ENCODE measurements around the gene TDRD9.

The TDRD9 gene

DNA sequence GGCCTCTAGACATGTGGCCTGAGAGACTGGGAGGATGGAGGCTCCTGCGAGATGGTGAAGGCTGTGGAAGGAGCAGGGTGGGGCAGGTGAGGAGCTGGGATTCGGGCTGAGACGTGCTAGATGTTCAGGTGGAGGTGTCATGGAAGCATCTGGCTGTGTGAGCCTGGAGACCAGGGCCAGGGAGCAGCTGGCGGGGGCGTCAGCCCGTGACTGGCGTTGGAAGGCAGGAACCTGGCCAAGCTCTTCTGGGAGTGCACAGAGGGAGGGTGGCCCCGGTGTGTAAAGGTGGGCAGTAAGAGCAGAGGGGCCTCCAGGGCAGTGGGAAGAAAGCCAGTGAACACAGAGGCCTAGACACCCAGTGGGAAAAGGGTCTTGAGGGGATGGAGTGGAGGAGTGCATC, 69.1 kb downstream of the TDRD9 start:
- no peak for DNase-seq

DNA sequence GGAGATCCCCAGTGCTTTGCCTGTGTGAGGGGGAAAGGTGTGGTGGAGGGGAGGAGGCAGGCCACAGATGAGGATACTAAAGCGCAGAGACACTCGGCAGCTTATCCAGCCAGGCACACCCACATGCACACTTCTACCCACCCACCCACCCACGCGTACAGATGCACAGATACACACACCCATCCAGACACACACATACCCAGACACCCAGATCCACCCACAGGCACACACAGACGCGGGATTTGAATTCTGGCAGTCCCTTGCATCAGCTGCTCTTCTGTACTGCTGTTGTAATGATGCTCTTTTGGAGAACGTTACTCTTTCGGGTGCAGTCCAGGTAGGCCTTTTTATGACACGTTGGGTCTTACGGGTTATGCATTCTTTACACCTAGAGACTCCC, 69.8 kb downstream of the TDRD9 start:
- DNase-seq, result no peak

DNA sequence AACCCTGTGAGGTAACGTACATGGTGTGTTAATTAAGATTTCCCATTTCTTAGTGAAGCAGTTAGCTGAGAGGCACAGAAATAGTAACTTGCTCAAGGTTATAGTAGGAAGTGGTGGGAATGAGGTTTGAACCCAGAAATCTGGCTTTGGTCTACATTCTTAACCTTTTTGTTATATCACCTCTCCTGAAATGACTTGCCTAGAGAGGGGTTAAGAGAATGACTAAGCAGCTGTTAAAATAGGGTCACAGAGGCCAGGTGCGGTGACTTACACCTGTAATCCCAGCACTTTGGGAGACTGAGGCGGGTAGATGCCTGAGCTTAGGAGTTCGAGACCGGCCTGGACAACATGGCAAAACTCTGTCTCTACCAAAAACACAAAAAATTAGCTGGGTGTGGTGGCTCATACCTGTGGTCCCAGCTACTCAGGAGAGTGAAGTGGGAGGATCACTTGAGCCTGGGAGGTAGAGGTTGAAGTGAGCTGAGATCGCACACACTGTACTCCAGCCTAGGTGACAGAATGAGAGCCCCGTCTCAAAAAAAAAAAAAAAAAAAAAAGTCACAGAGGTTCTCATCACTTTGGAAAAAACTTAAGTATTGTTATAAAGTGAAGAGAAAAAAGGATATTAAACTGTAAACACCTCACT, 71.7 kb downstream of the TDRD9 start:
- no peak for DNase-seq

DNA sequence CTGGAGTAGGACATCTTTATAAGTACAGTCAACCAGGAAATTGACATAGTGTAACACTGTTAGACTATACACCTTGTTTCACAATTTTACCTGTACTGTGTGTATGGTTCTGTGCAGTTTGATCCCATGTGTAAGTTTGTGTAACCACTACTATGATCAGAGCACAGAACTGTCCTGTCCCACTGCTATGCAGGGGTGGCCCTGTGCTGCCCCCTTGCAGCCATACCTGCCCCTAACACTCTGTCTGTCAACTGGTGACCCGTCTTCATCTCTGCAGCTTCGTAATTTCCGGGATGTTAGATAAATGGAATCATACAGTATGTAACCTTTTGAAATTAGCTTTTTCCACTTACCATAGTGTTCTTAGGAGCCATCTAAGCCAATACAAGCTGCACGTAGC, 72.7 kb downstream of the TDRD9 start:
- DNase-seq, result no peak

DNA sequence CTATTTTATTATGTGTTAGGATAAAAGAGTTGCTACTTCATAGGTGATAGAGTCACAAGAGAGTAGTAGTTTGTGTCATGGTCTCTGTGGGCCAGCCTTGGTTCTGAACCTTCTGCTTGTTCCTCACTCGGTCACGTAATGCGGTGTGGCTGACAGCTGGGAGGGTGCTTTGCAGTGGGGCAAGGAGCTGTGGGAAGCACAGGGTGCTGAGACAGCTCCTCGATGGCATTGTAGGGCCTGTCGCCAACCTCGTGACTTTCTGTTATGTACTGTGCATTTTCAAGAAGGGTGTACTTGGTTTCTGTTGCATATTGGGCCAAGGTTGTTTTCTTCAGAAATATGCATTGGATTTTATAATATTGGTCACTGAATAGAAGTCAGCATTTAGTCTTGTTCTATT, 75.4 kb downstream of the TDRD9 start:
- DNase-seq, result no peak

DNA sequence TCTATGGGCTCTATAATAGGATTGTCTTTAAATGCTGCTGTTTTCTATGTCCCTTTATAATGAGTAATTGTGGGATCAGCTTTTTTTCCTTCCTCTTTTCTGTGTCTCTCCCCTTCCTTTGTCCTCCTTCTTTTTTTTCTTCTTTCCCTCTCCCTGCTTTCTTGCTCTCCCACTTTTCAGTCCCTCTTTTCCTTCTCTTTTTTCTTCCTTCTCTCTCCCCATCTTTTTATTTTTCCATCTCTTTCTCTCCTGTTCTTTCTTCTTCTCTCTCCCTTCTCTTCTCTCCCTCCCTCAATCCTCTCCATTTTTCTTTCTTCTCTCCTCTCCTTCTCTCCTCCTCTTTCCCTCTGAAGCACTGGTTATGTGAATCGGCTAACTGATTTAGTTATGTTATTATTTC, 76.6 kb downstream of the TDRD9 start:
- DNase-seq, result no peak

DNA sequence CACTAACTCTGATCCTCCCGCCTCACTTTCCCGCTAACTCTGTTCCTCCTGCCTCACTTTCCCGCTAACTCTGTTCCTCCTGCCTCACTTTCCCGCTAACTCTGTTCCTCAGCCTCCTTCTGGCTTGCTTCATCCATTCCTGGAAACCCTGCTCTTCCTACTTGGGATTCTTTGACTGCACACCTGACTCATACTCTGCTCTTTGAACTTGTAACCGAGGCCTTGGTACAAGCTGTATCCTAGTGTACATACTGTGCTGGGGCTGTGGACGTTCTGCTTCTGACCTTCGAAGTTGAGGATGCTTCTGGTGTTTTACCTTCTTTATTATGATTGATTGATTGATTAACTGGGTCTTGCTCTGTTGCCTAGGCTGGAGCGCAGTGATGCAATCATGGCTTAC, 77.2 kb downstream of the TDRD9 start:
- DNase-seq, result no peak

DNA sequence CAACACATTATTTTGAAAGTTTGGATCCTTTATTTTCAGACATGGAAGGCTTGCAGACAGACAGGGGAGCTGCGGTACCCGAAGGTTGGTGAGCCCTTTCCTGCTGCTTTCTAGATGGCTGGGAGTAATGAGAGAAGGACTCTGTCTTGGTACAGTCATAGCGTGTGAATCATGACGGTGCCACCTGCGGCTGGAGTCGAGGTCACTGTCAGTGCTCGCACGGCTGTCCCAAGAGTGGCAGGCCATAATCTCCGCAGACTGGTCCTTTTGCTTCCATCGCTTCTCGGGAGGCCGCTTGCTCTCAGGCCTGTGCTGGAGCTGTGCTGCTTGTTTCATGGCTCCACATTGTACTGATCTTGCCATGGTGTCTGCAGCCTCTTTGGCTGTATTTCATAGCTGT, 78.9 kb downstream of the TDRD9 start:
- no peak for DNase-seq

DNA sequence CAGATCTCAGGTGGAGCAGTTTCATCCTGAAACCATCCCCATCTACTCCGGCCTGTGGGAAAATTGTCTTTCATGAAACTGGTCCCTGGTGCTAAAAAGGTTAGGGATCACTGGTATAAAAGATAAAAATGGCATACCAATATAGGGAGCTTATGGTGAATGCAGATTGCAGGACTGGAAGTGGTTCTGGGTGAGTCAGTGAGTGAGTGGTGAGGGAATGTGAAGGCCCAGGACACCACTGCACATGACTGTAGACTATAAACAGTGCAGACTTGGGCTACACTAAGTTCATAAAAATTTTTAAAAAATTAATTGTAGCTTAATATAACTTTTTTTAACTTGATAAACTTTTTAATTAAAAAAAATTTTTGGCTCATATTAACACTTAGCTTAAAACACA, 81.0 kb downstream of the TDRD9 start:
- DNase-seq, result no peak

DNA sequence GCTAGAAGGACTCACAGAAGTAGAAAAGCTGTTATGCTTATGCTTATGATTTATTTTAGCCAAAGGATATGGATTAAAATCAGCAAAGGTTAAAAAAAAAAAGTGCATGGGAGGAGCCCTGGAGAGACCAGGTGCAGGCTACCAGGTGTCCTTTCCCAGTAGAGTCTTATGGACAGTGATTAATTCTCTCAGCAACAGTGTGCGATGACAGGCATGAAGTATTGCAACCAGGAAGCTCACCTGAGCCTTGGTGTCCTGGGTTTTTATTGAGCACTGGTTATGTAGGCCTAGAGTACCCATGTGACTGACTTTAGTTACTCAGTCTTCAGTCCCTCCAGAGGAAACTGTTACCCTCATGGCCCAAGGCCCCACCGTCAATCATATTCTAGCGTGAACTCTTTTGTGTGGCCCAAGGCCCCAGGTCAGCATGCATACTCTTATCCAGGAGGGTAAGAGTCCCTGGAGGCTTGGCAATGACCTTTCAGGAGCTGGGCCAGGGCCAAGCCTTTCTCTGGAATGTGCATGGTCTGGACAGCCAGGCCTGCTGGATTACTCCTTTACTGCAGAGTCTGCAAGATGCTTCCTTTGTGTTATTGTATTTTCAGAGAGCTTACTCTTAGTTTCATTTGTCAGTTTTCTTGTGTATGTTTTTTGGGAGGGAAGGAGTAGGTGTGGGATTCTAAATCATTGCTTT, 83.7 kb downstream of the TDRD9 start:
- DNase-seq, result no peak

DNA sequence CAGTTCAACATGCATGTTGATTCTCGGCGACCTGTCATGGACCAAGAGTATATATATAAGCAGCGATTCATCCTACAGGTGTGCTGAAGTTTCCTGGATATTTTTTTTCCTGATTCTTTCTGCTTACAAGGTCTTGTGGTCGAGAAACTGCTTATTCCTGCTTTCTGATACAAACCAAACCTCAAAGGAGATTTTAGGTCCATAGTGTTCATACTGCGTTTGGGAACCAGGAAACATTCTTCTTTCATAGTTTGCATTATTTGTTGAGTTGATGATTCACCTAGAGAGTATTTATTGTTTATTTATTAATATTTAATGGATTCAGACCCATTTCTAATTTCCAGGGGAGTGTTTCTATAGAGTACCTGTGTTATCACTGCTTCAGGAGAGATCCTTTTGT, 86.5 kb downstream of the TDRD9 start:
- DNase-seq, result no peak

DNA sequence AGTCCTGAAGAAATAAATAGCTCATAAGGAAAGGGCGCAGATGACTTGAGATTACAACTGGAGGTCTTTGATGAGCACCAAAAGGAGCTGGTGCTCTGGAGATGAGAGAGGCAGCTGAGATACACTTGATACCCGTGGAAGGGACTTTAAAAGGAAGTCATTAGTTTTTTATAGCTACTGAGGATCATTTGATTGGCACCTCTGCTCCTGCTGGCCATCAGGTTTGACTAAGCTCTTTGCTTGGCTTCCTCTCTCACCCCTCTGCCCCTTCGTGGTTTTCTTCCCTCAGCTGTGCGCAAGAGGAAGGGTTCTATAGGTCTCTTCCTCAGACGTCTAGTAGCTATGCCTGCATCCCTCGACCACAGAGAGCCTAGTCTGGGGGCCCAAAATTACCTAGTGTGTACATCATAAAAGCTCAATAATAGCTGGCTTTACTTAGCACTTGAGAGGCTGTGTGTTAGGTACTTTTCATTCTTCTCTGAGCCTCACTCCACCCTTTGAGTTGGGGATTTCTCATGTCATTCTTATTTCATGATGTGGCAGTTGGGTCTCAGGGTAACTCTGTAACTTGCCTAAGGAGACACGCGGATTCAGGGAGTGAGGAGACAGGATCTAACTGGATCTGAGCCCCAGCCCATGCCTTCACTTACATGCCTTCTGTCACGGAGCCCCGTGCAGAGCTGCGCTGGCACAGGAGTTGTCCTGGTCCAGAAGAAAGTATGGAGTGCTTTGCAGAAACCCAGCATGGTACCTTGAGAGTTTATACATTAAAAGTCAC, 88.8 kb downstream of the TDRD9 start:
- no peak for DNase-seq

DNA sequence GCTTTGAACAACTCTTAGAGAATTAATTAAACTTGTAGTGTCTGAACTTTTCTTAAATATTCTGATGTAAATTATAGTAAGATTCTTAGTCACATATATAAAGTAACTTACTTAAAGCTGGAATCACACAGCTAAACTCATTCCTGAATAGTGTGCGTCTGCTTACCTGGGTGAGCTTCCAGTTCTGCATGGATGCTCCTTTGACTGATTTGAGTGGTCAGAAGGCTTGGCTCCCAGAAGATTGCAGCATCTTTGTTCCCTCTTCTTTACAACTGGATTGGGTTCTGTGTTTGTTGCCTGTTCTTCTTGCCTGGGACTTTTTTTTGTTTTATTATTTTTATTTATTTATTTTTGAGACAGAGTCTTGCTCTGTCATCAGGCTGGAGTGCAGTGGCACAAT, 90.8 kb downstream of the TDRD9 start:
- no peak for DNase-seq

DNA sequence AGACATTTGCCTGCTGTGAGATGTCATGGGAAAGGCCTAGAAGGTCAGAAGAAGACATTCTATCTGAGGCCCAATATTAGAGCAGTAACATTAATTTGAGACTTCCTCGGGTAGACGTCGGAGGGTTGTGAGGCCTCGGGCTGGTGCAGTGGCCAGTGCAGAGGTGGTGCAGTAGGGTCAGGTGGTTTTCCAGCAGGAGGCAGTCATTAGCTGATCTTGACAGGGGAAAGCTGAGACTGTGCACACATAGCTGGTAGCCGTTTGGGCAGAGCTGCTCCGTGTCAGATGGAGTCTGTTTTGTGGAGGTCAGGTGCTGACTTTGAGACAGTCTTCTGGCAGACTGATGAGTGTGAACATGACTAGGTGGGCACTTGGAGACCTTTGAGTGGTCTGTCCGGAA, 91.5 kb downstream of the TDRD9 start:
- DNase-seq, result no peak

DNA sequence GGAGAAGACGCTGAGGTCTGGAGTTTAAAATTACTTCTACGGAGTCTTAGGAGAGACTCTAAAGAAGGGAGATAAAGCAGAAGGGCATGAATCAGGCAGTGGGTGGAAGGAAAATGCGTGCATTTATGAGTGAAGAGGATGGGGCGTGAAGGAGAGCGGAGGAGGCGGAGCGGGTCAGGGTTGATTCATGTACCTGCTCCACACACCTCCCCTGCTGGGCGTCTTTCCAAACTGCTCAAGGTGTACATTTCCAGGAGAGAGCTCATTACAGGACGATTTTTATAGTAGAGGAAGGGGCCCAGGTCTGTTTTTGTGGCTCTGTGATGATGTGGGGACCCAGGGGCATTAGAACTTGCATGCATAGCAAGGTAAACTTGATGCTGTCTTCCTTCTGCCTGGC, 92.2 kb downstream of the TDRD9 start:
- DNase-seq, result no peak

DNA sequence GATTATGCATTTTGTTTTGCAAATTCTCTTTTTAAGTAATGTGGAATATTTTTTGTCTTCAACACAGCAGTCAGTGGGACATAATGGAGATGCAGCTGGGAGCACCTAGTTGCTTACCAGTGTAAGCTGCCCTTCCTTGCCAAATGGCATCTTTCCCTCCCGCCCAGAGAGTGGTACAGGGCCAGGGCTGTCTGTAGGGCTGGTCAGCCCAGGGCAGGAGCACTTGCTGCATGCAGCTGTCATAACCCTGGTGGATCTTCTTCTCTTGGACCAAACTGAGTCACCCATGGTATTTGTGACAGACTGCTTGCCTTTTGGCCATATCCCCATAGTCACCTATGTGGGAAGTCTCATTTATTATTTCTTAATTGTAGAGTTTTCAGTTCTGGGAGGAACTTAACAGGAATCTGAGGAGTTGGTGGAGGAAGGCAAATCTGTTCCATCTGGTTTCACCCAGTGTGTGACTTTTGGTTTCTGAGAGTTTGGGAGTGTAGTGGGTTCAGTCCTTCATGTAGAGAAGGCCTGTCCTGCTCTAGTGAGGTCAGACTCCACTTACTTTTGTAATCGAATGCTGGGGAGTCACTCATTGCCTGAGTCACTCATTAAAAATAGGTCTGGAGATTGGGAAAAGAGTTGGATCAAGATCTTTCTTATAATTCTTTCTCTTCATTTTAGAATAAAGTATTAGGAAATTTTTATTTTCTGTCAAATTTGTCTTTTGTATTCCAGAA, 95.2 kb downstream of the TDRD9 start:
- DNase-seq, result no peak

DNA sequence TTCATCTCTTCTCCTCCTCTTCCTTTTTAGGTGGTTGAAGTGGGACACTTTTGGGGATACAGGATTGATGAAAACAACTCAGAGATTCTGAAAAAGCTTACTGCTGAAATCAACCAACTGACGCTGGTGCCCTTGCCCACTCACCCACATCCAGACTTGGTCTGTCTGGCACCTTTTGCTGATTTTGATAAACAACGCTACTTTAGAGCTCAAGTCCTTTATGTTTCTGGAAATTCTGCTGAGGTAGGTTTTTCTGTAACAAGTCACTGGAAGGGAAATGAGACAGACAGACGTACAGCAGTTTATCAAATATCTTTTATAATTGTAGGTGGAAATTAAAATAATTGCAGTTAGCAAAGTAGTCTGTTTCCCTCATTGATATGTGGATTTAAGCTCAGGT, 97.3 kb downstream of the TDRD9 start:
- DNase-seq, result no peak

DNA sequence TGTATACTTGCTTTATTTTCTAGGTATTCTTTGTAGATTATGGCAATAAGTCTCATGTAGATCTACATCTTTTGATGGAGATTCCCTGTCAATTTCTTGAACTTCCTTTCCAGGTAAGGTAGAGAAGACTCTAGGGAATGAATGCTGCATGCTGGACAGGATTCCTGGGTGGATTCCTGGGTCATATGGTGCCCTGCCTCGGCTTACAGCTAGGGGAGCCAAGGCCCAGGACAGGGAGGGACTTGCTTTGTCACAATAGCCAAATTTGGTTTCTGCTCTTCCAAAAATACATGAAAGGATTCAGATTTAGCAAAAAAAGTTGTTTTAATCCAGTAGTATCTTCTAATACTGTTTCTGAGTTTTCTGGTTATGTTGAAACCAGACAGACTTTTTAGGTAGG, 97.8 kb downstream of the TDRD9 start:
- DNase-seq, result no peak

DNA sequence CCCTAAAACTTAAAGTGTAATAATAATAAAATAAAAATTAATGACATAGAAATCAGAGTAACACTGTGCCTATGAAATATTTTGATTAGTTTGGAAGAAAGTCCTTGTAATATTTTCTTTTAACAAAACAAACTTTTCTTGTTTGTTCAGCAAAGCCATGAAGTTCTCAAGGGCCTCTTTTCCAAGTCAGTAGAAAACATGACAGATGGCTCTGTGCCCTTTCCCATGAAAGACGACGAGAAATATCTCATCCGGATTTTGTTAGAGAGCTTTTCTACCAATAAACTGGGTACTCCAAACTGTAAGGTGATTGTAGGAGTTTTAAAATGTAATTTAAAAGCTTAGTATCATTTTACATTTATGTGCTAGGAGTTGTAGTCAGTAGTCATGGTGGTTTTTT, 102.7 kb downstream of the TDRD9 start:
- no peak for DNase-seq

DNA sequence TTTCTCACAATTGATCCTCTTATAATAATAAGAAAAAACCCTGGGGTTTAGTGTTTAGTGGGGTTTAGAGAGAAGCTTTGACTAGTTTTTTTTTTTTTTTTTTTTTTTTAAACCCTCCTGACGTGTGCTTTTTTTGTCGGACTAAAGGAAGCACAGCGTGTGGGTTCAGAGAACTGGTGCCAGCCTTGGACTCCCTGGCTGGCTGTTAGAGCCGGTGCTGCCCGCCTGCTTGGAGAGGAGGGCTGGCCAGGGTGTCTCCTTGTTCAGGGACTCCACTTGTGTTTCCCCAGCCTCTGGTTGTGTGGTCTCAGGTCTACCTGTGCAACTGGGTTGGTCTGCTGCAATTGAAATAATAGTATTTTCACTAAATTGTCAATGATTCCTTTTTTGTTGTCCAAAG, 103.1 kb downstream of the TDRD9 start:
- DNase-seq, result no peak

DNA sequence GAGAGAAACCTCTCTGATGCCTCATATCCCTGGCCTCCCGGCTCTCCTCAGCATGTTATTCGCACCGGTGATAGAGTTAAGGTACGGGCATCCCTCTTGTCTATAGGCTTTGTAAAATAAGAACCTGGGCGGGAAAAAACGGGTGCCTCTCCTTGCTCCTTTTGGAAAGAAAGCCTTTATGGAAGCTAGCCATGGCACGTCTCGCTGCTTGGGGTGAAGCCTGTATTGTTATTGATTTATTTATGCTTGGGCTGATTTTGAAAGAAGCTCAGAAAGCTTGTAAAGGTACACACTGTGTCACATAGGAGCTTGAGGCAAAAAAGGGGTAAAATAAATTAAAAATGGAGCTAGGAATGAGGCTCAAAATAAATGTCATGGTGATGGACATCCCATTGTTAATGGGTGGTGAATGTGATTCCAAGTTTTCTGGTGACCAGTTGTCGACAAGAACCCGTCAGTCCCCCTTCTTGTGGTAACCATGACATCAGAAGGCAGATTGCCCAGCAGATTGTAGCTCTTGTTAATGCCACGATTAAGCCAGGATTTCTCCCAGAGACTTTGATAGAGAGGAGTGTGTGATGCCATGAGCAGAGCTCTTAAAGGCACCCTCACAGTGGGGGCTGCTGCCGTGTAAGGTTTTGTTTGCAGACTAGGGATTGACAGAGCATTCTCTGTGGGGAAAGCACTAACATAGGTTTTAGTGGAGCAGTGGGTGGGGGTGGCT, 106.9 kb downstream of the TDRD9 start:
- no peak for DNase-seq

DNA sequence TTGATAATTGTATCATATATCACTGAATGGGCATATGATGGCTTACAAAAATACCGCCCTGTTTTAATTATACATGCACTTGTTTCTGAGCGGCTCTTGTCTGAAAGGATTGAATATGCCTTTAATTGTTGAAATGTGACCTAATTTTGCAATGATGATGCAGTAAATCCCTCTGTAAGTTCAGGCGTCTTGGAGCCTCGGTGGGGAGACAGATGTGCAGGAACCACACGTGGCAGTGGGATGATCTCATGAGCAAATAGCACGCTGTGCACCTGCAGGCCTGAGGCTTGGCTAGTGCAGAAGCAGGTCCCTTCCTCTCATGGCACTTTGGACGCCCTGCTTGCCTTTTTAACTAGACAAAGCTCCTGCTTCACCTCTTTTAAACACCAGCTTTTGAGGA, 108.0 kb downstream of the TDRD9 start:
- DNase-seq, result no peak

DNA sequence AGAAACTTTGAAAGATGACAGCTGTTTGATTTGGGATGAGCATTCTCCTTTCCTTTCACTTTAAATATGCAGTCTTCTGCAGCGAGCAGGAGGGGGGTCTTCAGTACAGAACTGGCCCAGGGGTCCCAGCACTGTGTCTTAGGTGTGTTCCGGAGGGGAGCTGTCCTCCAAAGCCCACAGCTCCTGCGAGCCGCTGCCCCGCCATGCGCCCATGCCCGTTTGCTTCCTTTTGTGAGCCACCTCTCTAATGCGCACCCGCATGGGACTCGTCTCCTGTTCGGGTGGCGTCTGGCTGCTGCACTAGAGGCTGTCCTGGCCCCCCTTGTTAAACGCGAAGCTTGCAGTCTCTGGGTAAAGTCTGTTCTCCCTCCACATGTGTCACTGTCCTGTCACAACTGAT, 108.8 kb downstream of the TDRD9 start:
- no peak for DNase-seq

Measured in activated CD4-positive, CD25-positive, alpha-beta regulatory T cell treated with anti-CD3 and anti-CD28 coated beads, Interleukin-2, amount 50 U/mL, for 72 hours (primary cell).